ENCODE measurements around the gene ZNF546. TPM values are rescaled to one million over a fixed set of nuclear protein-coding genes. Genes with fewer than 3 reads are reported as not detected.

The ZNF546 gene
- total and polyA plus RNA-seq, 10 donors: 1.4 to 15.1 (median 7.6) TPM

DNA sequence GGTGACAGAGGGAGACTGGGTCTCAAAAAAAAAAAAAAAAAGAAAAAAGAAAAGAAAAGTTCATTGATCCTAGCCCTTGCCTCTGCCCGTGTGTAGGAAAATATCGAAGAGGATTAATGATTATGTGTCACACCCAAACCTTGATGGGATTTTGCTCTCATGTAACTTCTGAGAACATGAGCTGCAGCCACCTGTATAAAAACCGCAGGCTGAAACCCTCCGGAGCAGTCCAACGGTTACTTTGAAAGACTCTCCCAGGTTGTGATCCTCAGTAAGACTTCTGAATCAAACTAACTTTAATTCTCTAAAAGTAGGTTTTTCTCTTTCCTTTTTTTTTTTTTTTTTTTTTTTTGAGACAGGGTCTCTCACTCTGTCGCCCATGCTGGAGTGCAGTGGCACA is 30.2 kb upstream of the ZNF546 start:
- DNase-seq: no peak

DNA sequence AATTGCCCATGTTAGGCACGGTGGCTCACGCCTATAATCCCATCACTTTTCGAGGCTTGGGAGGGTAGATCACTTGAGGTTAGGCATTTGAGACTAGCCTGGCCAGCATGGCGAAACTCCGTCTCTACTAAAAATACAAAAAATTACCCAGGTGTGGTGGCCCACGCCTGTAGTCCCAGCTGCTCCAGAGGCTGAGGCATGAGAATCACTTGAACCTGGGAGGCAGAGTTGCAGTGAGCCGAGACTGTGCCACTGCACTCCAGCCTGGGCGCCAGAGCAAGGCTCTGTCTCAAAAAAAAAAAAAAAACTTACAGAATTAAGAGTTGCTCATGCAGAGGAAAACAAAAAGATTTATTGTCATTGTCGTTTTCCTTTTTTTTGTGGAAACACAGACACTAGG is 29.3 kb upstream of the ZNF546 start:
- no peaks in the 10 kb centered on the region for H3K9me3 ChIP-seq
- TF ChIP-seq POLR2AphosphoS5 (IDR thresholded peaks at IDR 0.05) (no peak), POLR2A (IDR thresholded peaks at IDR 0.05) (no peak)
- TF ChIP-seq, protein P1, sequence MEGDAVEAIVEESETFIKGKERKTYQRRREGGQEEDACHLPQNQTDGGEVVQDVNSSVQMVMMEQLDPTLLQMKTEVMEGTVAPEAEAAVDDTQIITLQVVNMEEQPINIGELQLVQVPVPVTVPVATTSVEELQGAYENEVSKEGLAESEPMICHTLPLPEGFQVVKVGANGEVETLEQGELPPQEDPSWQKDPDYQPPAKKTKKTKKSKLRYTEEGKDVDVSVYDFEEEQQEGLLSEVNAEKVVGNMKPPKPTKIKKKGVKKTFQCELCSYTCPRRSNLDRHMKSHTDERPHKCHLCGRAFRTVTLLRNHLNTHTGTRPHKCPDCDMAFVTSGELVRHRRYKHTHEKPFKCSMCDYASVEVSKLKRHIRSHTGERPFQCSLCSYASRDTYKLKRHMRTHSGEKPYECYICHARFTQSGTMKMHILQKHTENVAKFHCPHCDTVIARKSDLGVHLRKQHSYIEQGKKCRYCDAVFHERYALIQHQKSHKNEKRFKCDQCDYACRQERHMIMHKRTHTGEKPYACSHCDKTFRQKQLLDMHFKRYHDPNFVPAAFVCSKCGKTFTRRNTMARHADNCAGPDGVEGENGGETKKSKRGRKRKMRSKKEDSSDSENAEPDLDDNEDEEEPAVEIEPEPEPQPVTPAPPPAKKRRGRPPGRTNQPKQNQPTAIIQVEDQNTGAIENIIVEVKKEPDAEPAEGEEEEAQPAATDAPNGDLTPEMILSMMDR (IDR thresholded peaks at IDR 0.05 in 8 of 11, conservative IDR thresholded peaks at IDR 0.05 in 3 of 11): no peak
- no peak for DNase-seq
- intact Hi-C loops (cut with DNase I; ENCODE audit: low total_unique reads): no loop called here
- H3K4me1 ChIP-seq: peaks cover 19 to 34% (median 29%) of the 10 kb centered on the region in 6 donors
- H3K36me3 ChIP-seq: peaks cover under 1 to 7% (median 6%) of the 10 kb centered on the region in 6 donors
- no peak overlapping the region for H3K27ac ChIP-seq
- H3K27me3 ChIP-seq (replicated peaks in 1 of 7): no peaks in the 10 kb centered on the region
- WGBS, 5 donors: 89 to 93% (median 91%) methylated on average over 9 of the region's 9 CpGs
- no peak overlapping the region for H3K4me3 ChIP-seq

More for the DNA sequence above, 30.2 kb upstream of the ZNF546 start:
- intact Hi-C loops (cut with DNase I; ENCODE audit: low total_unique reads): no loop called here
- 94 to 99% (median 96%) methylated on average over 6 of the region's 6 CpGs for WGBS, 5 donors
- Histone ChIP-seq H3K4me3 (no peak overlapping the region), H3K9me3 (no peaks in the 10 kb centered on the region), H3K27me3 (replicated peaks in 1 of 7) (no peaks in the 10 kb centered on the region), H3K36me3 (no peaks in the 10 kb centered on the region), H3K4me1 (peaks cover 11 to 25% (median 19%) of the 10 kb centered on the region in 6 donors), H3K27ac (no peak overlapping the region)
- TF ChIP-seq POLR2AphosphoS5 (IDR thresholded peaks at IDR 0.05) (no peak), POLR2A (IDR thresholded peaks at IDR 0.05) (no peak)
- TF ChIP-seq, protein P1 (IDR thresholded peaks at IDR 0.05 in 8 of 11, conservative IDR thresholded peaks at IDR 0.05 in 3 of 11): no peak

DNA sequence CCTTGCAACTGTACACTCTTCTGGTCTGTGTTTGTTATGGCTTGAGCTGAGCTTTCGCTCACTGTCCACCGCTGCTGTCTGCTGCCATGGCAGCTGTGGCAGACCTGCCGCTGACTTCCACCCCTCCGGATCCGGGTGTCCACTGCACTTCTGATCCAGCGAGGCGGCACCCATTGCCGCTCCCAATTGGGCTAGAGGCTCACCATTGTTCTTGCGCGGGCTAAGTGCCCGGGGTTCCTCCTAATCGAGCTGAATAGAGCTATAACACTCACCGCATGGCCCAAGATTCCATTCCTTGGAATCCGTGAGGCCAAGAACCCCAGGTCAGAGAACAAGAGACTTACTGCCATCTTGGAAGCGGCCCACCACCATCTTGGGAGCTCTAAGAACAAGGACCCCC is 28.1 kb upstream of the ZNF546 start:
- intact Hi-C loops (cut with DNase I; ENCODE audit: low total_unique reads): no loop called here
- Histone ChIP-seq H3K27me3 (replicated peaks in 1 of 7) (no peaks in the 10 kb centered on the region), H3K4me3 (no peak overlapping the region), H3K9me3 (no peaks in the 10 kb centered on the region), H3K36me3 (peaks cover 2 to 19% (median 18%) of the 10 kb centered on the region in 6 donors), H3K4me1 (peaks cover 19 to 46% (median 35%) of the 10 kb centered on the region in 6 donors), H3K27ac (peak overlapping the region in 5 of 8 donors; percentile 92 to 96 (median 94))
- no peak for DNase-seq
- 94 to 99% (median 98%) methylated on average over 14 to 15 of the region's 15 CpGs for WGBS, 5 donors
- TF ChIP-seq POLR2AphosphoS5 (IDR thresholded peaks at IDR 0.05) (no peak), POLR2A (IDR thresholded peaks at IDR 0.05) (no peak)
- TF ChIP-seq, protein P1 (IDR thresholded peaks at IDR 0.05 in 8 of 11, conservative IDR thresholded peaks at IDR 0.05 in 3 of 11): no peak

DNA sequence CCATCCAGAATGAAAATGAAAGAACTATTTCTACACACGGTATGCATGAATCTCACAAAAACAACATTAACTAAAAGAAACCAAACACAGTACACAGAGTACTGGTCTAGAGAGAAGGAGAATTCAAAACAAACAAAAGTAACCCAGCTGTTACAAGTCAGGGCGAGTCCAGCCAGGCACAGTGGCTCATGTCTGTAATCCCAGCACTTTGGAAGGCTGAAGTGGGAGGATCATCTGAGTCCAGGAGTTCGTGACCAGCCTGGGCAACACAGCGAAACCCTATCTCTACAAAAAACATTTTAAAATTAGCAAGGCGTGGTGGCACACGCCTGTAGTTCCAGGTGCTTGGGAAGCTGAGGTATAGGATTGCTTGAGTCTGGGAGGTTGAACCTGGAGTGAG is 27.6 kb upstream of the ZNF546 start:
- WGBS, 5 donors: 82 to 93% (median 82%) methylated on average over 6 of the region's 6 CpGs
- peak overlapping the region; percentile 92 to 96 (median 93) for H3K27ac ChIP-seq
- H3K4me1 ChIP-seq: peaks cover 19 to 48% (median 35%) of the 10 kb centered on the region in 6 donors
- DNase-seq: no peak
- no peak overlapping the region for H3K4me3 ChIP-seq
- intact Hi-C loops (cut with DNase I; ENCODE audit: low total_unique reads): no loop called here
- TF ChIP-seq POLR2AphosphoS5 (IDR thresholded peaks at IDR 0.05) (no peak), POLR2A (IDR thresholded peaks at IDR 0.05) (no peak)
- TF ChIP-seq, protein P1 (IDR thresholded peaks at IDR 0.05 in 8 of 11, conservative IDR thresholded peaks at IDR 0.05 in 3 of 11): no peak
- no peaks in the 10 kb centered on the region for H3K27me3 ChIP-seq (replicated peaks in 1 of 7)
- peaks cover 2 to 24% (median 23%) of the 10 kb centered on the region in 6 donors for H3K36me3 ChIP-seq
- no peaks in the 10 kb centered on the region for H3K9me3 ChIP-seq
